Measurements from ENCODE around the gene PDIA3.
A peak's percentile ranks its signal among the peaks of the same experiment; 100 is the strongest.

- peak; percentile 77 for TF ChIP-seq CTCF (conservative IDR thresholded peaks at IDR 0.05)
- no peak for TF ChIP-seq EZH2 (IDR thresholded peaks at IDR 0.05; ENCODE audit: low read depth)
Measured at GRCh38 chr15:43777267-43777914, 31.2 kb downstream of the PDIA3 start.

All from PC-9 (cell line).